HG03060 (cell line): ENCODE data around the gene USP50.
"Not testable (repeated sequence)": the region's sequence is repeated elsewhere in the genome, so short reads cannot be mapped to it uniquely, and the experiment has no call there.

ENCODE experiments used
- ATAC-seq: cut with Tn5 transposase; IDR thresholded peaks from one replicate; pipeline ENCODE4 v1.9.1; 2021; ENCODE audit warnings: low read depth, moderate number of reproducible peaks; ENCODE audit not compliant: unreplicated experiment

Gene USP50

GRCh38 chr15:50506121-50506520 lies 40.3 kb downstream of the USP50 start:
- no peak for ATAC-seq

GRCh38 chr15:50505656-50506055 lies 40.8 kb downstream of the USP50 start:
- ATAC-seq, result not testable (repeated sequence)

GRCh38 chr15:50503144-50503543 lies 43.3 kb downstream of the USP50 start:
- no peak for ATAC-seq

- ATAC-seq, result no peak
Observed at GRCh38 chr15:50501815-50502214, 44.7 kb downstream of the USP50 start.

GRCh38 chr15:50500352-50500751 lies 46.1 kb downstream of the USP50 start:
- no peak for ATAC-seq

- ATAC-seq, result no peak
Observed at GRCh38 chr15:50496692-50497091, 49.8 kb downstream of the USP50 start.

GRCh38 chr15:50494547-50494946 lies 51.9 kb downstream of the USP50 start:
- ATAC-seq, result not testable (repeated sequence)

- ATAC-seq, result no peak
Observed at GRCh38 chr15:50493625-50494024, 52.8 kb downstream of the USP50 start.

GRCh38 chr15:50487287-50487686 lies 59.2 kb downstream of the USP50 start:
- no peak for ATAC-seq

GRCh38 chr15:50485389-50485788 lies 61.1 kb downstream of the USP50 start:
- no peak for ATAC-seq

GRCh38 chr15:50484781-50485180 lies 61.7 kb downstream of the USP50 start:
- ATAC-seq, result peak; percentile 46

GRCh38 chr15:50476143-50476542 lies 70.3 kb downstream of the USP50 start:
- no peak for ATAC-seq

- ATAC-seq, result no peak
Observed at GRCh38 chr15:50471072-50471471, 75.4 kb downstream of the USP50 start.

GRCh38 chr15:50463423-50464358 lies 82.8 kb downstream of the USP50 start:
- ATAC-seq, result no peak

GRCh38 chr15:50458348-50459112 lies 87.9 kb downstream of the USP50 start:
- no peak for ATAC-seq

- no peak for ATAC-seq
Observed at GRCh38 chr15:50452927-50453326, 93.5 kb downstream of the USP50 start.
